Measurements from ENCODE around the gene VWA1.
"Not testable (repeated sequence)": the region's sequence is repeated elsewhere in the genome, so short reads cannot be mapped to it uniquely, and the experiment has no call there.

The VWA1 gene

DNA sequence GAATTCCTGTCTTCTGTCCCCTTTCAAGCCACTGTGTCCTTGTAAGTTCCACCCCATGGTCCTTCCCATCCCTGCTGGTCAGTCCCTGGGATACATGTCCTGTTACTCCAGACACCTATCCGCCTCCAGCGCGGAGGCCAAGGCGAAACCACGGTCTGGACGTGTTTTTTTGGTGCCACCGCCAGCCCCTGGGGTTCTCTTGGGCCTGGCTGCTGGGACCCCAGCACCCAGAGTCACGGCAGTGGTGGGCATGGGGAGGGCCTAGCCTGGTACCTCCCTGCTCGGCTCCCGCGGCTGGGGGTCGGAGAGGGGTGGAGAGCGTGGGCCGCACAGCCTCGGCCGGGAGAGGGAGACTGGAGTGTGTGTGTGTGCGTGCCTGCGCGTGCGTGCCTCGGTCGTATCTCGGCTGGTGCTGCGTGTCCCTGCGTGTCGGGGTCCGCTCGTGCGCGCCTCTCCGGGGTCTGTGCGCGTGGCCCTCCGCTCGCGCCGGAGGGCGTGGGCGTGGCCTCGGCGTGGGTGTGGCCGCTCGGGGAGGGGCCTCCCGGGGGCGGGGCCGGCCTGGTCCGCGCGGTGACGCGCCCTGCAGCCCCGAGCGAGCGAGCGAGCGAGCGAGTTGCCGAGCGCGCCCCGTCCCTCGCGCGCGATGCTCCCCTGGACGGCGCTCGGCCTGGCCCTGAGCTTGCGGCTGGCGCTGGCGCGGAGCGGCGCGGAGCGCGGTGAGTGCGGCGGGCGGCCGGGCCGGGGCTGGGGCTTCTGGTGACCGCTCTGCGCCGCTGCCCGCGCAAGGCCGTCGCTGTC is at the start of gene VWA1:
Gene VWA1, plus strand, starts transcription at position 585 of the 798 bp plus-strand sequence. Its CDS starts 59 bp downstream, at position 644.
- DNase-seq: peak; percentile 22

GRCh38 chr1:1385931-1386330 is 49.6 kb upstream of the VWA1 start:
- DNase-seq: no peak

DNA sequence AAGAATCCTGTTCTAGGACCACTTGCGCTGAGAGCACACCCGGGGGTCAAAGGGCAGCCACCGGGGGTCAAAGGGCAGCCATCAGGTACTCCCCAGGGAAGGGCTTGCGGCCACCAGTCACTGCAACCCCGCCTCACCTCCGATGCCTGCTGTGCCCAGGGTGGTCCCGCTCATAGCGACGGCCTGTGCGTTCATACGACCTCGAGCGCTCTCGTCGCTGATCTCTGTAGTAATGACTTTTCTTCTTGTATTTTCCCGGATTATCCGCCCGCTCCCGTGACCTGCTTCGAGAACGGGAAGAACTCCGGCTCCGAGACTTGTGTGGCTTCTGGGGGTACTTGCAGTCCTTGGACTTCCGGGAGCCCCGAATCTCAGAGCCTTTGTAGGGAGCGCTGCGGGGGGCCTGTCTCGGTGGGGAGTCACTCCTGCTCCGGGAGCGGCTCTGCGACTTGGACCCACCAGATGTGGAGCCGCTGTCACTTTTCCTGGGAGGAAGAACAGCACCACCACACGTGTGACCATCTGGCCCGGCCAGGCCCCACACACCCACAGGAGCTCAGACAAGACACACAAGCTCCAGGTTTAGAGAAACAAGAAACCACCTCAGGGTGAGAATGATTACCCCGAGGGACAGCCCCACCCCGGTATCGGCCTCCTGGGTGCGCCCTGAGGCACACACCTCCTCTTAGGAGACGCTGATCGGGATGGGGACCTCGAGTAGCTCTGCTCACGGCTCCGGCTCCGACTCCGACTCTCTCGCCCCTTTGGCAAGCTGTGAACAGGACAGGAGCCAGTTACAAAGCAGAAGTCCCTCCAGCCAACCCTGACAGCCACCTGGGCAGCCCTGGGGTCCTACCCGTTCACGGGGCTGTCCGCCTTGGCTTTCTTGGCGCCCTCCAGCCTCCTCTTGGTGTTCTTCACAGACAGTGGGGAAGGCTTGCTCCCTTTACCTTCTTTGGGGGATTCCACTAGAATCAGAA is 48.1 kb upstream of the VWA1 start:
- no peak for DNase-seq

DNA sequence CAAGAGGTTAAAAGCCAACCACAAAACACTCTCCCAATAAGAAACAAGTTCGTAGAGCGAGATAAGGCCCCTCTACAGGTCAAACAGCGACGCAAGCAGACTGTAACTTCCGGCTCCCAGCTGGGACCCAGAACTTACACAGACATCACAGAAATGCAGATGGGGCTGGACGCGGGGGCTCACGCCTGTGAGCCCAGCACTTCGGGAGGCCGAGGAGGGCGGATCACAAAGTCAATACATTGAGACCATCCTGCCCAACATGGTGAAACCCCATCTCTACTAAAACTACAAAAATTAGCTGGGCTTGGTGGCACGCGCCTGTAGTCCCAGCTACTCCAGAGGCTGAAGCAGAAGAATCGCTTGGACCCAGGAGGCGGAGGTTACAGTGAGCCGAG is 47.4 kb upstream of the VWA1 start:
- DNase-seq: no peak

DNA sequence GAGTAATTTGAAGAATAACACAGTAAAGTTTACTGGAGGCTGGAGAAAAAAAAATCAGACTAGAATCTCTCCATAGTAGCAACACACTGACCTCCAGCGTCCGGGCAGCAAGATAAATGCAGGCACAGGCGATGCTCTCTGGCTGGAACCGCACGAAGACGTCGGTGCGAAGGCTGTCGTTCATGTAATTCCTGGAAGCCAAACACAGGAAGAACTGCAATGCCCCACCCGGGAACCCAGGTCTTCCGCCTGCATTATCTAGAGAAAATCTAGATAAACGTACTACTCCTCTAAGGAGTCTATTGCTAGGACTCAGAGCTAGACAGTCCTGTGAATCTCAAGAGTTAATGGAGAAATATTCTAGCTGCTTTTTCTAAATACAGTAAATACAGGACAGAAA is 44.8 kb upstream of the VWA1 start:
- no peak for DNase-seq

- DNase-seq: no peak
These were observed 44.3 kb upstream of the VWA1 start for GRCh38 chr1:1391225-1391624.

DNA sequence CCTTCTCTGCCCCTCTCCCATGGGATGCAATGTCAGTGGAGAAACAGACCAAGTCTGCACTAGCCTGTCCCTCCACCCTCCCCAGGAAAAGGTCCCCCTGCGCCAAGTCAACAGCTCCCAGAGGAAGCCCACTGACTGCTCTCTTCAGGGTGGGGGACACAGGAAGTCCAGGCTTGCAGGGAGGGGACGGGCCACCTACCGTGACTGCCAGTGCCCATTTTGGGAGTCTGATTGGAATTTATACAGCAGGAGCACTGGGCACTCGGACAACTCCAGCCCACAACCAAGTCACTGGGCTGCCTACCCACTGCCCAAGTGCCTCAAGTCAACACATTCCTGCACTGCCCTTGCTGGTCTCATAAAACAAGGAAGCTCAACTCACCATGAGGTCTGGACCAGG is 42.5 kb upstream of the VWA1 start:
- DNase-seq: no peak

GRCh38 chr1:1393428-1393827 is 42.1 kb upstream of the VWA1 start:
- no peak for DNase-seq

- DNase-seq: no peak
These were observed 41.4 kb upstream of the VWA1 start for GRCh38 chr1:1394116-1394515.

GRCh38 chr1:1395166-1395565 is 40.3 kb upstream of the VWA1 start:
- DNase-seq: no peak

GRCh38 chr1:1397839-1398523 is 37.5 kb upstream of the VWA1 start:
- DNase-seq: no peak

DNA sequence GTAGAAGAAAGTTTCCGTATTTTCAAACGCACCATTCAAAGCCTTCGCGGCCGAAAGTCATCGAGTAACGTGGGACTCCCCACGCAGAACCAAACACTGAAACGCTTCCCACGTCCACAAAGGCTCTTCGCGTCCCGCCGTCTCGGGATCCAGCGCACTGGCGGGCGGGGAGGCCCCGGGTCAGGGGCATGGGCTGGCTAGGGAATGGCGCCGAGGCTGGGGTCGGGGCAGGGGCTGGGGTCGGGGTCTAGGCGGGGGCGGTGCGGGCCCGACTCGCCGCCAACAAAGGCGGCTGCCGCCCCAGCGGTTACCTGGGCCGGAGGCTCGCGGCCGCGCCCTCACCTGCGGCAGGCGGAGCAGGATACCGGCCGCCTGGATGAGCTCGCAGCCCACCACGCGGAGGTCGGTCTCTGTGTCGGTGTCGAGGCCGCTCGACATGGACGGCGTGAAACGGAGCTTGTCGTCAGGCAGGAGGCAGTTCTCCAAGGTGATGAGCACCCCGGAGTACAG is 36.8 kb upstream of the VWA1 start:
- DNase-seq: no peak

- DNase-seq: peak; percentile 91
These were observed 36.2 kb upstream of the VWA1 start, which contains the start of gene CCNL2 for GRCh38 chr1:1399187-1399871. TSS of gene CCNL2 (minus strand) at chr1:1399335. CDS start at chr1:1399306, 29 bp downstream.

DNA sequence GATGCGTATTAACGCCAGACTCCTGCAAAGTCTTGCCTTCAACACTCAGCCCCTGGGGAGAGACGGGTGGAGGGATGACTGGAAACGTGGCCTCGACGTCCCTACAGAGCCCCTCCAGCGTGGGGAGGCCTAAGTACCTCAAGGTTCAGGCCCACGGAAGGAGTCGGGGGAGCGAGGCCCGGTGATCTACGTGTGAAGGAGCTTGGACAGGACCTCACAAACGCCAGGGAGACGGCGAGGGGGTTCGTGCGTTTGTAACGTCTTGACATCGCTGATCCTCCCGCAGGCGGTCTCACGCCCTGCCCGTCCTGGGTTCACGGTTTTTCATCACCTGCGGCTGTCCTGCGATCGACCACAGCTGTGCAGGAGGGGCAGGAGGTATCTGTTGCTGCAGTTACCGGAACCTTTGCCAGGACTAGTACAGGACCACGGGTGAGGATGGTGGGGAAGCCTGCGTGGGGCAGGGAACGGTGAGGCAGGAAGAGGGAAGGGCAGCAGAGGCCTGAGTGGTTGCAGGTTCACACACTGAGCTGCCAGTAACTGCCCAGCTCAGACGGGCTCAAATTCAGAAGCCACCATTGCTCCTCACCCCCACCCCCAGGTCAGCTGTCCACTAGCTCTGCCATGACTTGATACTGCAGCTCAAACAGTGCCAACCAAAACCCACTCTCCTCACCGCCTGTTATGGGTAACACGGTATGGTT is 35.5 kb upstream of the VWA1 start:
- no peak for DNase-seq

DNA sequence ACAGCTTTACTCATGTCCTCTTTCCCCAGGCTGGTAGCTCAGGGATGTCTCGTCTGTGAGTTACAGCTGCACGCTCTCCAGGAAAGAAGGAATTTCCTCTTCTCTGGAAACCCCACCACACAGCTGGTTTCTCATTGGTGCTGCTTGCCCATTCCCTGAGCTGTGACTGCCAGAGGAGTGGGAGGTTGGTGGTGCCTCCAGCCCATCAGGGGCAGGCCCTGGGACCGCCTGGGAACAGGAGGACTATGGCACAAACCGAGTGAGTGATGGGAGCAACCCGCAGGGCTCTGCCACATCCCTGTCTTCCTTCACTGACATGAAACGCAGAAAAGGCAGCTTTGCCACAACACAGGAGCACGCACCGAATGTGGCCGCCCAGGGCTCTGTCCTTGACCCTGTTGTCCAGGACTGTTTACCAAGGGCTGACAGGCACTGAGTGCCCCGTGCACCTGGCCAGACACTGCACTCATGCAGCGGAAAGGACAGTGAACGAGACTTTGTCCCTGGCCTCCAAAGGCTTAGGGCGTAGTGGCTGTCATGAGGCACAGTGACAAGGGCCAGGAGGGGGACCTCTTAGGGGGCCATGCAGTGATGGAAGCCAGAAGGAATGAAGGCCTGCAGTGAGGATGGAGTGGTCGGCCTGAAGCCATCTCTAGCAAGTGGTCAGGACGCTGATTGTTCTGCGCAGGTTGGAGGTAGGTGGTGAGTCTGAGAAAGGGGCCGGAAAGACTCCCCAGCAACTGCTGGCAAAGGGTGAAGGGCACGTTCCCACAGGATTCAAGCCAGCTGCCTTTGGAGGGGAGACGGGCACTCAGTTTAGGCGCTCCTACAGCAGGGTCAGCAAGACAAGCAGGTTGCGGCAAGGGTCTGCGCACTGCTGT is 34.7 kb upstream of the VWA1 start:
- DNase-seq: no peak

- no peak for DNase-seq
These were observed 34.0 kb upstream of the VWA1 start for GRCh38 chr1:1401457-1402010.

- peak; percentile 8 for DNase-seq
These were observed 33.2 kb upstream of the VWA1 start for GRCh38 chr1:1402072-1402900.

GRCh38 chr1:1402901-1403392 is 32.5 kb upstream of the VWA1 start:
- DNase-seq: not testable (repeated sequence)

DNA sequence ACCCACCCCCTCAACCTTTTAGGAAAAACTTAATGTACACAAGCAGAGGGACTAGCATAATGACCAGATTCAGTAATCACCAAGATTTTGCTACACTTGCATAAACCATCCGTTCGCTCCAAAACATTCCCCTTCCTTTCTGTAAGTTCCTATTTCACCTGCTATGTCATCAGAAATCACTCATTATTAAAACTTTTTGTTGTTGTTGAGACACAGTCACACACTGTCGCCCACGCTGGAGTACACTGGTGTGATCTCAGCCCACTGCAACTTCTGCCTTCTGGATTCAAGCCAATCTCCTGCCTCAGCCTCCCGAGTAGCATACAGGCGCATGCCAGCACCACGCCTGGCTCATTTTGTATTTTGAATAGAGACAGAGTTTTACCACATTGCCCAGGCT is 31.8 kb upstream of the VWA1 start:
- no peak for DNase-seq

Measured in NCI-H1694 treated with DMSO at 0.1 percent for 48 hours (cell line).